ENCODE measurements around the gene TMEM40.
"Not testable (repeated sequence)": the region's sequence is repeated elsewhere in the genome, so short reads cannot be mapped to it uniquely, and the experiment has no call there.

GRCh38 chr3:12701601-12702000, 57.5 kb downstream of the TMEM40 start:
- TF ChIP-seq CTCF, POLR2A (IDR thresholded peaks at IDR 0.05): not testable (repeated sequence)
